Vagina (tissue), 2 donors: Measurements from ENCODE around the gene CR1L. TPM values are rescaled to one million over a fixed set of nuclear protein-coding genes. Genes with fewer than 3 reads are reported as not detected.
"Not testable (repeated sequence)": the region's sequence is repeated elsewhere in the genome, so short reads cannot be mapped to it uniquely, and the experiment has no call there.

Experiments used
- DNase-seq, 2 donors: peaks; one replicate each; pipeline ENCODE4 v3.0.0-alpha.2; 2017; ENCODE audit errors: extremely low spot score in 2 of 2
- H3K27ac ChIP-seq: fragments of 200-600 bp; sonication (generic); one replicate; pipeline ENCODE4 v1.5.1; 2019
- H3K27me3 ChIP-seq: fragments of 200-600 bp; sonication (generic); one replicate; pipeline ENCODE4 v1.5.1; 2019
- H3K36me3 ChIP-seq, 2 donors: fragments of 200-600 bp; sonication (generic); one replicate each; pipeline ENCODE4 v1.5.1; 2017 to 2019
- H3K4me1 ChIP-seq: fragments of 200-600 bp; sonication (generic); one replicate; pipeline ENCODE4 v1.5.1; 2019
- H3K4me3 ChIP-seq, 2 donors: fragments of 200-600 bp; sonication (generic); 1 replicate in 1 of 2; 2 replicates in 1 of 2; pipeline ENCODE4 v1.5.1; 2016 to 2019
- H3K9me3 ChIP-seq: fragments of 200-600 bp; sonication (generic); one replicate; pipeline ENCODE4 v1.5.1; 2019
- POLR2A ChIP-seq, 2 donors: fragments of 450-650 bp; IDR thresholded peaks; one replicate each; pipeline ENCODE4 v1.6.1; 2017; ENCODE audit warnings: antibody characterized with exemption in 2 of 2, mild to moderate bottlenecking in 2 of 2, moderate library complexity in 2 of 2
- POLR2AphosphoS5 ChIP-seq, 2 donors: sonication (generic); formaldehyde crosslinking; IDR thresholded peaks; one replicate each; pipeline ENCODE4 v1.9.0; 2017; ENCODE audit warnings: antibody characterized with exemption in 2 of 2, mild to moderate bottlenecking in 2 of 2, low read depth in 1 of 2; ENCODE audit not compliant: insufficient read depth in 1 of 2
- intact Hi-C: fragments of 100-400 bp; cut with DNase I; formaldehyde crosslinking; loops from one replicate; pipeline ENCODE4 v1.15.1; 2023
- total RNA-seq: library from RNA; depleted of rRNA; stranded (reverse); fragments of >200 nt; gene quantifications from one replicate; pipeline ENCODE4 v1.2.3, GENCODE V29; 2016
- TF ChIP-seq, protein P1 (sequence below), 3 experiments: fragments of 450-650 bp in 2 of 3; fragments of 200-600 bp in 1 of 3; sonication (generic) in 1 of 3; IDR thresholded peaks; one replicate each; pipeline ENCODE4 v1.5.1; 2017 to 2019; ENCODE audit warnings: antibody characterized with exemption in 3 of 3, mild to moderate bottlenecking in 2 of 3, moderate library complexity in 2 of 3

Gene CR1L
- total RNA-seq, 1 donor from 2014 or later: not detected

- intact Hi-C loops: no loop called here
- no peaks in the 10 kb centered on the region for H3K4me1 ChIP-seq
- no peak overlapping the region for H3K27ac ChIP-seq
- H3K4me3 ChIP-seq: no peak overlapping the region
- no peaks in the 10 kb centered on the region for H3K36me3 ChIP-seq
- H3K27me3 ChIP-seq: no peaks in the 10 kb centered on the region
- H3K9me3 ChIP-seq: no peaks in the 10 kb centered on the region
- TF ChIP-seq POLR2AphosphoS5 (IDR thresholded peaks at IDR 0.05; ENCODE audit: insufficient read depth in 1 of 2, low read depth in 1 of 2) (no peak), POLR2A (IDR thresholded peaks at IDR 0.05) (no peak)
- TF ChIP-seq, protein P1, sequence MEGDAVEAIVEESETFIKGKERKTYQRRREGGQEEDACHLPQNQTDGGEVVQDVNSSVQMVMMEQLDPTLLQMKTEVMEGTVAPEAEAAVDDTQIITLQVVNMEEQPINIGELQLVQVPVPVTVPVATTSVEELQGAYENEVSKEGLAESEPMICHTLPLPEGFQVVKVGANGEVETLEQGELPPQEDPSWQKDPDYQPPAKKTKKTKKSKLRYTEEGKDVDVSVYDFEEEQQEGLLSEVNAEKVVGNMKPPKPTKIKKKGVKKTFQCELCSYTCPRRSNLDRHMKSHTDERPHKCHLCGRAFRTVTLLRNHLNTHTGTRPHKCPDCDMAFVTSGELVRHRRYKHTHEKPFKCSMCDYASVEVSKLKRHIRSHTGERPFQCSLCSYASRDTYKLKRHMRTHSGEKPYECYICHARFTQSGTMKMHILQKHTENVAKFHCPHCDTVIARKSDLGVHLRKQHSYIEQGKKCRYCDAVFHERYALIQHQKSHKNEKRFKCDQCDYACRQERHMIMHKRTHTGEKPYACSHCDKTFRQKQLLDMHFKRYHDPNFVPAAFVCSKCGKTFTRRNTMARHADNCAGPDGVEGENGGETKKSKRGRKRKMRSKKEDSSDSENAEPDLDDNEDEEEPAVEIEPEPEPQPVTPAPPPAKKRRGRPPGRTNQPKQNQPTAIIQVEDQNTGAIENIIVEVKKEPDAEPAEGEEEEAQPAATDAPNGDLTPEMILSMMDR (IDR thresholded peaks at IDR 0.05): no peak
- no peak for DNase-seq
Measured at GRCh38 chr1:207627496-207627895, 17.4 kb upstream of the CR1L start.

GRCh38 chr1:207628776-207629175 lies 16.2 kb upstream of the CR1L start:
- TF ChIP-seq POLR2AphosphoS5 (IDR thresholded peaks at IDR 0.05; ENCODE audit: insufficient read depth in 1 of 2, low read depth in 1 of 2) (no peak), POLR2A (IDR thresholded peaks at IDR 0.05) (no peak)
- TF ChIP-seq, protein P1 (IDR thresholded peaks at IDR 0.05): no peak
- intact Hi-C loops: no loop called here
- no peak for DNase-seq
- no peaks in the 10 kb centered on the region for H3K4me1 ChIP-seq
- no peak overlapping the region for H3K4me3 ChIP-seq
- no peaks in the 10 kb centered on the region for H3K36me3 ChIP-seq
- no peak overlapping the region for H3K27ac ChIP-seq
- no peaks in the 10 kb centered on the region for H3K27me3 ChIP-seq
- no peaks in the 10 kb centered on the region for H3K9me3 ChIP-seq

DNA sequence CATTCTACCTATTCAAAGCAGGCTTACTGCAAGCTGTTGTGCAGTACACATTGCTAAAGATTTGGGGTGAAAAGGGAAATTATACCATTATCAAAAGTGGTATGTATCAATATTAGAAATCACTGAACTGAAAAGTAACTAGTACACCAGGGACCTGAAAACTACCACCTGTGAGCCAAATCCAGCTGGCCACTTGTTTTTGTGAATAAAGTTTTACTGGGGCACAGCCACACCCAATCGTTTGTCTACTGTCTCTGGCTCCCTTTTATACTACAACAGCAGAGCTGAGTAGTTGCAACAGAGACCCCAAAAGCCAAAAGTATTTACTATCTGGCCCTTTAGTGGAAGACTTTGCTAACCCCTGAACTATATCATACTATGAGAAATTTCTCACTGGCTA lies 13.8 kb upstream of the CR1L start:
- H3K27me3 ChIP-seq: no peaks in the 10 kb centered on the region
- H3K4me3 ChIP-seq: no peak overlapping the region
- no peak overlapping the region for H3K27ac ChIP-seq
- DNase-seq: no peak
- TF ChIP-seq POLR2A (IDR thresholded peaks at IDR 0.05): no peak
- TF ChIP-seq, protein P1 (IDR thresholded peaks at IDR 0.05): no peak
- no peak for TF ChIP-seq POLR2AphosphoS5 (IDR thresholded peaks at IDR 0.05; ENCODE audit: insufficient read depth in 1 of 2, low read depth in 1 of 2)
- intact Hi-C loops: no loop called here
- H3K4me1 ChIP-seq: no peaks in the 10 kb centered on the region
- no peaks in the 10 kb centered on the region for H3K36me3 ChIP-seq
- no peaks in the 10 kb centered on the region for H3K9me3 ChIP-seq

DNA sequence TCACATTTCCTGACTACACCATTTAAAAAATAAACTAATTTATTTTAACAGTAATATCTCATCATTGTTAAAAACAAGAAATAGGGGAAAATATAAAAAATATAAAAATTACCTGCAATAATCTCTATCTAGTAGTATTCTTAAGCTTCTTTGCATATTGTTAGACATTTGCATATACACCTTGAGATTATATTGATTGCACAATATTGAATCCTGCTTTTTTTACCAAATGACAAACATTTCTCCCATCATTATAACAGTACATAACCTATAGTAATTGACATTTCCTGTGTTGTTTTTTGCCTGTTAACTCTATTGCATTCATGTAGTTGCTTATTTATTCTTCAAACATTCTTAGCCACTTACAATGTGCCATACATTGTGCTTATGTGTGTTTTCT lies 11.7 kb upstream of the CR1L start:
- no peak for DNase-seq
- Histone ChIP-seq H3K4me3 (no peak overlapping the region), H3K4me1 (no peaks in the 10 kb centered on the region), H3K27me3 (no peaks in the 10 kb centered on the region), H3K27ac (no peak overlapping the region), H3K36me3 (no peaks in the 10 kb centered on the region), H3K9me3 (no peaks in the 10 kb centered on the region)
- TF ChIP-seq POLR2AphosphoS5 (IDR thresholded peaks at IDR 0.05; ENCODE audit: insufficient read depth in 1 of 2, low read depth in 1 of 2): no peak
- intact Hi-C loops: no loop called here

DNA sequence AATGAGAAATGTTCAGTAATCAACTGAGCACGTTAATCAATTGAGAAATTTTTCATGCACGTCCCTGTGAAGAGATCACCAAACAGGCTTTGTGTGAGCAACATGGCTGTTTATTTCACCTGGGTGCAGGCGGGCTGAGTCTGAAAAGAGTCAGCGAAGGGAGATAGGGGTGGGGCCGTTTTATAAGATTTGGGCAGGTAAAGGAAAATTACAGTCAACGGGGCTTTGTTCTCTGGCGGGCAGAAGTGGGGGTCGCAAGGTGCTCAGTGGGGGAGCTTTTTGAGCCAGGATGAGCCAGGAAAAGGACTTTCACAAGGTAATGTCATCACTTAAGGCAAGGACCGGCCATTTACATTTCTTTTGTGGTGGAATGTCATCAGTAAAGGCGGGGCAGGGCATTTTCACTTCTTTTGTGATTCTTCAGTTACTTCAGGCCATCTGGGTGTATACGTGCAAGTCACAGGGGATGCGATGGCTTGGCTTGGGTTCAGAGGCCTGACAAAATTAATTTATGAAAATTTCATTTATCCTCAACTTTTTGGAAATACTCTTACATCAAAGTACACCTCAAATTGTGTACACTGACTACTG lies 11.1 kb upstream of the CR1L start:
- H3K4me3 ChIP-seq, H3K4me1 ChIP-seq, intact Hi-C loops, H3K27ac ChIP-seq, H3K36me3 ChIP-seq, H3K9me3 ChIP-seq, DNase-seq, H3K27me3 ChIP-seq: not testable (repeated sequence)

DNA sequence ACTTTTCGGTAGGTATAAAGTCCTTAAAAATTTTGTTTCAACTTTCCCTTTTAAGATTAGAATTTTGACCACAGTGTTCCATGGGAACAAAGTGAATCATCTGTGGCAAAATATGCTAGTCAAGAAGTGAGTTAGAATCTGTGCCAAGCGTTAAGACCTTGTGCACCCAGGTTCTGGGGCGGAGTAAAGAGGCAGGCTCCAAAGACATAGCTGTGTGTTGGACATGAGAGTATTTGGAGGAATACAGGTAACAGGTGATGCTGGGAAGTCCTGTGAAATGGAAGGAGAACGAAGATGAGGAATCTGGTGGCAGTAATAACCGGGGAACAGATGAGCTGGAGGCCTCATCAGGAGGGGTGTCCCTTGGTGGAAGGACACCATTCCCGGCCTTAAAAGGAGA lies 10.6 kb upstream of the CR1L start:
- H3K27me3 ChIP-seq, intact Hi-C loops, H3K4me3 ChIP-seq, H3K4me1 ChIP-seq, DNase-seq, H3K36me3 ChIP-seq, H3K27ac ChIP-seq, H3K9me3 ChIP-seq: not testable (repeated sequence)

GRCh38 chr1:207635569-207636186 lies 9.3 kb upstream of the CR1L start:
- H3K9me3 ChIP-seq, intact Hi-C loops, H3K4me3 ChIP-seq, DNase-seq, H3K27ac ChIP-seq, H3K27me3 ChIP-seq, H3K4me1 ChIP-seq, H3K36me3 ChIP-seq: not testable (repeated sequence)

- H3K27me3 ChIP-seq, intact Hi-C loops, H3K36me3 ChIP-seq, H3K27ac ChIP-seq, DNase-seq, H3K4me1 ChIP-seq, H3K4me3 ChIP-seq, H3K9me3 ChIP-seq: not testable (repeated sequence)
Measured at GRCh38 chr1:207638487-207639145, 6.3 kb upstream of the CR1L start.

- H3K27me3 ChIP-seq, H3K36me3 ChIP-seq, H3K27ac ChIP-seq, DNase-seq, H3K9me3 ChIP-seq, H3K4me3 ChIP-seq, intact Hi-C loops, H3K4me1 ChIP-seq: not testable (repeated sequence)
Measured at GRCh38 chr1:207639362-207639761, 5.6 kb upstream of the CR1L start.
